HepG2 (cell line): ENCODE data around the gene SPNS2. TPM values are rescaled to one million over a fixed set of nuclear protein-coding genes. Genes with fewer than 3 reads are reported as not detected.

Source experiments
- ATAC-seq: fragments of 200-7000 bp; cut with Tn5 transposase; 3 replicates; pipeline ENCODE4 v1.9.1; 2020; ENCODE audit warnings: mild to moderate bottlenecking, moderate library complexity
- BruUV-seq: library from RNA; stranded (reverse); fragments of 400-500 nt; replicated peaks from 2 replicates; lab custom pipeline; 2021; lab: Mats Ljungman, UMichigan
- CTCF ChIA-PET: fragments of 300-600 bp; formaldehyde crosslinking; extraction: SDS; loops from one replicate; lab custom pipeline; 2021; ENCODE audit warnings: low total read pairs, inconsistent platforms, low intra/inter-chr PET ratio; lab: Yijun Ruan, JAX
- POLR2A ChIA-PET: fragments of 350-600 bp; sonication (Branson Sonifier 250); formaldehyde crosslinking; loops from one replicate; lab custom pipeline; 2020; ENCODE audit warnings: antibody characterized with exemption, inconsistent platforms; lab: Yijun Ruan, JAX
- DNase-seq: peaks from one replicate; pipeline ENCODE4 v3.0.0-alpha.2; 2015; ENCODE audit warnings: low spot score
- FAIRE-seq: peaks from 3 replicates; lab custom pipeline; 2011; peaks lifted over from hg19 to GRCh38; lab: Jason Lieb, UNC
- H2AFZ ChIP-seq: one replicate; pipeline ENCODE4 v1.6.1; 2011; ENCODE audit warnings: low read length, inconsistent platforms
- H3K27ac ChIP-seq: fragments of 300-600 bp; 3 replicates; pipeline ENCODE4 v1.8.0; 2011; ENCODE audit warnings: mixed run types, mild to moderate bottlenecking, mixed read lengths, low read length, inconsistent platforms; ENCODE audit not compliant: insufficient read depth; ENCODE audit errors: extremely low read length
- H3K27me3 ChIP-seq, 2 experiments: fragments of 200-600 bp in 1 of 2; 2 replicates in 1 of 2; 3 replicates in 1 of 2; pipeline versions ENCODE4 v1.6.0 to v1.8.0; 2011; ENCODE audit warnings: low read length in 2 of 2, mild to moderate bottlenecking in 2 of 2, moderate library complexity in 2 of 2, inconsistent platforms in 1 of 2; ENCODE audit not compliant: insufficient read depth in 2 of 2, control insufficient read depth in 1 of 2
- H3K36me3 ChIP-seq, 2 experiments: fragments of 200-600 bp in 1 of 2; replicated peaks in 1 of 2; 2 replicates in 1 of 2; 3 replicates in 1 of 2; pipeline versions ENCODE4 v1.5.1 to v1.8.0; 2011; ENCODE audit warnings: low read length in 2 of 2, inconsistent platforms in 1 of 2; ENCODE audit not compliant: insufficient read depth in 2 of 2, control insufficient read depth in 1 of 2
- H3K4me1 ChIP-seq: 2 replicates; pipeline ENCODE4 v1.5.1; 2012; ENCODE audit warnings: low read length, inconsistent platforms; ENCODE audit not compliant: insufficient read depth
- H3K4me2 ChIP-seq: 2 replicates; pipeline ENCODE4 v1.6.0; 2011; ENCODE audit warnings: low read depth, low read length, inconsistent platforms
- H3K4me3 ChIP-seq, 3 experiments: fragments of 200-600 bp in 1 of 3; sonication (generic), shearing (Covaris generic) in 1 of 3; replicated peaks in 1 of 3; 2 replicates each; pipeline ENCODE4 v1.5.1; 2011 to 2016; ENCODE audit warnings: low read length in 3 of 3, inconsistent platforms in 2 of 3, low read depth in 2 of 3, mild to moderate bottlenecking in 2 of 3, control low read depth in 1 of 3, mixed read lengths in 1 of 3; ENCODE audit not compliant: insufficient read depth in 1 of 3
- H3K79me2 ChIP-seq: one replicate; pipeline ENCODE4 v1.6.1; 2011; ENCODE audit warnings: low read length, inconsistent platforms; ENCODE audit not compliant: insufficient read depth
- H3K9ac ChIP-seq: 2 replicates; pipeline ENCODE4 v1.6.0; 2011; ENCODE audit warnings: mild to moderate bottlenecking, low read depth, low read length, inconsistent platforms; ENCODE audit not compliant: insufficient read depth
- H3K9me3 ChIP-seq: 2 replicates; pipeline ENCODE4 v1.5.1; 2012; ENCODE audit warnings: mild to moderate bottlenecking, low read length
- H4K20me1 ChIP-seq: 2 replicates; pipeline ENCODE4 v1.6.0; 2011; ENCODE audit warnings: inconsistent platforms, mild to moderate bottlenecking, low read length, moderate library complexity; ENCODE audit not compliant: insufficient read depth
- AGO1 ChIP-seq: fragments of 200-400 bp; formaldehyde crosslinking; IDR thresholded peaks from 2 replicates; pipeline ENCODE4 v1.6.1; 2017; ENCODE audit warnings: mild to moderate bottlenecking, low read depth, low read length, moderate library complexity; ENCODE audit not compliant: poor library complexity, severe bottlenecking
- ESRRA ChIP-seq: sonication (generic); formaldehyde crosslinking; IDR thresholded peaks from 2 replicates; pipeline ENCODE4 v1.5.1; 2020; ENCODE audit warnings: mild to moderate bottlenecking, low read depth, missing genetic modification reagents
- GZF1 ChIP-seq: sonication (generic); formaldehyde crosslinking; IDR thresholded peaks from 2 replicates; pipeline ENCODE4 v1.5.1; 2020; ENCODE audit warnings: mild to moderate bottlenecking, missing genetic modification reagents
- HOXA5 ChIP-seq: sonication (generic); formaldehyde crosslinking; IDR thresholded peaks from 2 replicates; pipeline ENCODE4 v1.4.0; 2020; ENCODE audit warnings: missing genetic modification reagents
- MED8 ChIP-seq: sonication (generic); formaldehyde crosslinking; IDR thresholded peaks from 2 replicates; pipeline ENCODE4 v1.8.1; 2023; ENCODE audit warnings: mild to moderate bottlenecking, missing genetic modification reagents; ENCODE audit not compliant: insufficient replicate concordance
- MEIS1 ChIP-seq: sonication (generic); formaldehyde crosslinking; IDR thresholded peaks from 2 replicates; pipeline ENCODE4 v1.9.0; 2021; ENCODE audit warnings: mild to moderate bottlenecking, missing genetic modification reagents, moderate library complexity, borderline replicate concordance
- MYPOP ChIP-seq: sonication (generic); formaldehyde crosslinking; IDR thresholded peaks from 2 replicates; pipeline ENCODE4 v1.8.1; 2023; ENCODE audit warnings: mild to moderate bottlenecking, moderate library complexity, missing genetic modification reagents
- PAX8 ChIP-seq: sonication (generic); formaldehyde crosslinking; IDR thresholded peaks from 2 replicates; pipeline ENCODE4 v1.8.0; 2022; ENCODE audit warnings: mild to moderate bottlenecking, missing genetic modification reagents, borderline replicate concordance
- TBX2 ChIP-seq: sonication (generic); formaldehyde crosslinking; IDR thresholded peaks from 2 replicates; pipeline ENCODE4 v1.5.0; 2020; ENCODE audit warnings: missing genetic modification reagents, mild to moderate bottlenecking, borderline replicate concordance
- THAP8 ChIP-seq: sonication (generic); formaldehyde crosslinking; IDR thresholded peaks from 2 replicates; pipeline ENCODE4 v1.5.1; 2020; ENCODE audit warnings: missing genetic modification reagents, mild to moderate bottlenecking, borderline replicate concordance
- TOPORS ChIP-seq: sonication (generic); formaldehyde crosslinking; IDR thresholded peaks from 2 replicates; pipeline ENCODE4 v1.8.0; 2023; ENCODE audit warnings: mild to moderate bottlenecking, missing genetic modification reagents
- U2AF1 ChIP-seq: fragments of 200-400 bp; formaldehyde crosslinking; optimal IDR thresholded peaks from 2 replicates; pipeline ENCODE3; 2017; ENCODE audit warnings: mild to moderate bottlenecking, low read depth, low read length
- ZBTB7B ChIP-seq: sonication (generic); formaldehyde crosslinking; IDR thresholded peaks from 2 replicates; pipeline ENCODE4 v1.4.0; 2020; ENCODE audit warnings: missing genetic modification reagents
- ZMYM4 ChIP-seq: sonication (generic); formaldehyde crosslinking; IDR thresholded peaks from 2 replicates; pipeline ENCODE4 v1.8.1; 2023; ENCODE audit warnings: mild to moderate bottlenecking, missing genetic modification reagents
- ZNF326 ChIP-seq: sonication (generic); formaldehyde crosslinking; IDR thresholded peaks from 2 replicates; pipeline ENCODE4 v1.4.0; 2020; ENCODE audit warnings: missing genetic modification reagents, borderline replicate concordance
- ZNF337 ChIP-seq: sonication (generic); formaldehyde crosslinking; IDR thresholded peaks from 2 replicates; pipeline ENCODE4 v1.5.1; 2020; ENCODE audit warnings: missing genetic modification reagents, low read depth, mild to moderate bottlenecking, borderline replicate concordance
- ZNF552 ChIP-seq: sonication (generic); formaldehyde crosslinking; IDR thresholded peaks from 2 replicates; pipeline ENCODE4 v1.9.0; 2022; ENCODE audit warnings: missing genetic modification reagents, mild to moderate bottlenecking, borderline replicate concordance
- ZNF746 ChIP-seq: sonication (generic); formaldehyde crosslinking; IDR thresholded peaks from 2 replicates; pipeline ENCODE4 v1.8.0; 2022; ENCODE audit warnings: mild to moderate bottlenecking, missing genetic modification reagents
- WGBS: methylation state at CpG from one replicate; pipeline ENCODE4 v1.1.6; 2017; ENCODE audit warnings: low lambda C conversion rate; 5-methylcytosine and 5-hydroxymethylcytosine counted together
- in situ Hi-C: cut with HindIII; loops from 2 replicates; pipeline ENCODE4 v1.10.0; 2017; ENCODE audit warnings: low pct_unique_long_range_greater_than_20kb; ENCODE audit not compliant: extremely low pct_ligation_motif_present
- intact Hi-C: fragments of 100-400 bp; cut with micrococcal nuclease; formaldehyde crosslinking; loops from one replicate; pipeline ENCODE4 v1.10.0; 2022; ENCODE audit not compliant: unreplicated experiment
- polyA plus RNA-seq, 8 experiments: library from polyadenylated mRNA; depleted of rRNA in 3 of 8; stranded (reverse) in 7 of 8; unstranded in 1 of 8; fragments of >200 nt; fragmentation: Illumina TruSeq in 4 of 8; extraction: Trizol in 4 of 8; gene quantifications; 2 replicates each; pipeline versions ENCODE4 v1.2.1 to v1.2.3, GENCODE V29; 2011 to 2016; ENCODE audit warnings: low read depth in 4 of 8, missing spikeins in 1 of 8, mixed read lengths in 1 of 8; ENCODE audit not compliant: insufficient read depth in 1 of 8
- total RNA-seq, 5 experiments: library from RNA; depleted of rRNA; stranded (reverse); fragments of >200 nt; fragmentation: Illumina TruSeq; extraction: Trizol; gene quantifications; 2 replicates each; pipeline ENCODE4 v1.2.3, GENCODE V29; 2016; ENCODE audit warnings: low read depth in 1 of 5
- TF ChIP-seq, protein P1 (sequence below): sonication (generic); formaldehyde crosslinking; IDR thresholded peaks from 2 replicates; pipeline ENCODE4 v1.8.0; 2022; ENCODE audit warnings: missing genetic modification reagents, mild to moderate bottlenecking, borderline replicate concordance

SPNS2 gene
- total and polyA plus RNA-seq, 2 of the 13 experiments (the other 11 are each of a cell fraction or from before 2014, with no cell fraction given) = 0.01 TPM; not detected in 1

- ATAC-seq = no peak
- no peaks in the 10 kb centered on the region for H3K36me3 ChIP-seq
- POLR2A ChIA-PET = no interaction called here
Measured at GRCh38 chr17:4582691-4583090, 84.0 kb downstream of the SPNS2 start.

More at GRCh38 chr17:4582691-4583090, 84.0 kb downstream of the SPNS2 start:
- Histone ChIP-seq H3K9ac (no peak overlapping the region), H3K4me2 (no peak overlapping the region), H2AFZ (no peak overlapping the region), H3K79me2 (no peaks in the 10 kb centered on the region), H4K20me1 (no peaks in the 10 kb centered on the region), H3K9me3 (no peaks in the 10 kb centered on the region)
- WGBS = 80% methylated on average over 5 of the region's 8 CpGs
- intact Hi-C loops (loop anchor here (2.0 kb wide), 1 partner anchor 16 kb away; no protein-coding TSS in a partner anchor), in situ Hi-C loops (no loop called here)
- no TSS peak for BruUV-seq
- CTCF ChIA-PET = interaction anchor here (2.8 kb wide), 1 partner anchor 17 kb away, joined by 13 read pairs; no protein-coding TSS in a partner anchor
- no peak for FAIRE-seq
- TF ChIP-seq AGO1 (no peak), ZNF337 (no peak), MEIS1 (no peak), ESRRA (CRISPR knock-in tag) (no peak), ZBTB7B (no peak), PAX8 (CRISPR knock-in tag) (no peak), ZNF552 (no peak), ZNF326 (CRISPR knock-in tag) (no peak), U2AF1 (no peak), THAP8 (CRISPR knock-in tag) (no peak), ZNF746 (CRISPR knock-in tag) (no peak), GZF1 (CRISPR knock-in tag) (no peak), TBX2 (CRISPR knock-in tag) (no peak), MYPOP (CRISPR knock-in tag) (no peak), MED8 (CRISPR knock-in tag) (no peak), TOPORS (no peak), HOXA5 (CRISPR knock-in tag) (no peak), ZMYM4 (CRISPR knock-in tag) (no peak)
- TF ChIP-seq, protein P1, sequence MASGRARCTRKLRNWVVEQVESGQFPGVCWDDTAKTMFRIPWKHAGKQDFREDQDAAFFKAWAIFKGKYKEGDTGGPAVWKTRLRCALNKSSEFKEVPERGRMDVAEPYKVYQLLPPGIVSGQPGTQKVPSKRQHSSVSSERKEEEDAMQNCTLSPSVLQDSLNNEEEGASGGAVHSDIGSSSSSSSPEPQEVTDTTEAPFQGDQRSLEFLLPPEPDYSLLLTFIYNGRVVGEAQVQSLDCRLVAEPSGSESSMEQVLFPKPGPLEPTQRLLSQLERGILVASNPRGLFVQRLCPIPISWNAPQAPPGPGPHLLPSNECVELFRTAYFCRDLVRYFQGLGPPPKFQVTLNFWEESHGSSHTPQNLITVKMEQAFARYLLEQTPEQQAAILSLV = no peak
- TF ChIP-seq, all 625 proteins: peak for 0
- Histone ChIP-seq H3K27ac (no peak overlapping the region), H3K4me1 (peaks cover 58% of the 10 kb centered on the region), H3K27me3 (peaks cover 2 to 47% of the 10 kb centered on the region in 2 experiments; a peak in 4 of 5 replicates), H3K4me3 (no peak overlapping the region)
- no peak for DNase-seq
